ENCODE measurements around the gene CRTAP.
"Not testable (repeated sequence)": the region's sequence is repeated elsewhere in the genome, so short reads cannot be mapped to it uniquely, and the experiment has no call there.

- TF ChIP-seq CTCF (IDR thresholded peaks at IDR 0.05 in 4 of 5, conservative IDR thresholded peaks at IDR 0.05 in 1 of 5); POLR2A (IDR thresholded peaks at IDR 0.05): not testable (repeated sequence)
Measured at GRCh38 chr3:33069862-33070261, 44.0 kb upstream of the CRTAP start.
